ENCODE measurements around the gene LCK. TPM values are rescaled to one million over a fixed set of nuclear protein-coding genes. Genes with fewer than 3 reads are reported as not detected.
A peak's percentile ranks its signal among the peaks of the same experiment; 100 is the strongest.
"Not testable (repeated sequence)": the region's sequence is repeated elsewhere in the genome, so short reads cannot be mapped to it uniquely, and the experiment has no call there.

Gene LCK
- total and polyA plus RNA-seq, 12 donors: 0.25 to 7.1 (median 0.62) TPM

DNA sequence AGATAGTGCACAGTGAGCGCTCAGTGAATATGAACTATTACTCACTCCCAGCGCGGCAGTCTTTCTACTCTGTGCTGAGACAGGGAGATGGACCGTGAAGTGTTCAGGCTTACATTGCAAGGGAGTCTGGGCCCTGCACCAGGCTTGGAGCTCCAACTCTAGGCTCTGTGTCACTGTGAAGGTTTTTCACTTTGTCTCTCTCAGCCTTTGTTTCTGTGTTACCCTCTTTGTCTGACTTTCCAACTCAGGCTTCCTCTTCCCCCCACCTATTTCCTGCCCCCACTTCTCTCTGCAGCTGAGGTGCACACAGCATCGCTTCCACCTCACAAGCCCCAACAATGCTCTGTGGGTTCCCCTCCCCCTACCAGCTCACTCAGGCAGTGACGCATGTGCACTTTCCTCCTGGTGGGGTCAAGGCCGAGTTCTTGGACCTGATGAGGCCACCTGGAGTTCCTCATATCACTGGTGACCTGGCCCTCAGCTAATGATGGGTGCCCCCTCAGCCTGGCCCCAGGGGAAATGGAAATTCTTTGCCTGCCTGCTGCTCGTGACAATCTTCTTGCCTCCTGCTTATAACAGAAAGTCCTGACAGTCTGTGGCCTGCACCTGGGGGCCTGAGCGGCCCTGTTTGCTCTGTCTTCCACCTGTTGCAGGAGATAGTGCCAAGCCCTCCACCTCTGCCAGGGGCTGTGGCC, 1.1 kb upstream of the LCK start:
- Histone ChIP-seq H3K27me3 (no peaks in the 10 kb centered on the region), H3K36me3 (no peaks in the 10 kb centered on the region), H3K4me3 (peak overlapping the region in 4 of 10 donors; percentile 2 to 54 (median 12)), H3K4me1 (peaks cover 8 to 83% (median 73%) of the 10 kb centered on the region in 9 donors), H3K9me3 (no peaks in the 10 kb centered on the region), H3K27ac (peak overlapping the region; percentile 66 to 94 (median 92))
- DNase-seq (peak; percentile 35 to 87), ATAC-seq (peak; percentile 49 to 81 (median 72))
- TF ChIP-seq, protein P1, sequence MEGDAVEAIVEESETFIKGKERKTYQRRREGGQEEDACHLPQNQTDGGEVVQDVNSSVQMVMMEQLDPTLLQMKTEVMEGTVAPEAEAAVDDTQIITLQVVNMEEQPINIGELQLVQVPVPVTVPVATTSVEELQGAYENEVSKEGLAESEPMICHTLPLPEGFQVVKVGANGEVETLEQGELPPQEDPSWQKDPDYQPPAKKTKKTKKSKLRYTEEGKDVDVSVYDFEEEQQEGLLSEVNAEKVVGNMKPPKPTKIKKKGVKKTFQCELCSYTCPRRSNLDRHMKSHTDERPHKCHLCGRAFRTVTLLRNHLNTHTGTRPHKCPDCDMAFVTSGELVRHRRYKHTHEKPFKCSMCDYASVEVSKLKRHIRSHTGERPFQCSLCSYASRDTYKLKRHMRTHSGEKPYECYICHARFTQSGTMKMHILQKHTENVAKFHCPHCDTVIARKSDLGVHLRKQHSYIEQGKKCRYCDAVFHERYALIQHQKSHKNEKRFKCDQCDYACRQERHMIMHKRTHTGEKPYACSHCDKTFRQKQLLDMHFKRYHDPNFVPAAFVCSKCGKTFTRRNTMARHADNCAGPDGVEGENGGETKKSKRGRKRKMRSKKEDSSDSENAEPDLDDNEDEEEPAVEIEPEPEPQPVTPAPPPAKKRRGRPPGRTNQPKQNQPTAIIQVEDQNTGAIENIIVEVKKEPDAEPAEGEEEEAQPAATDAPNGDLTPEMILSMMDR (IDR thresholded peaks at IDR 0.05): no peak
- intact Hi-C loops (cut with DNase I): loop anchor here in 3 of 10 donors (2.0 to 10.0 kb wide), 3 partner anchors 41 to 45 kb away; partner anchors contain the start of gene HDAC1 (in 2 of the 3)
- WGBS, 2 donors: 59 to 66% methylated on average over 9 of the region's 9 CpGs

DNA sequence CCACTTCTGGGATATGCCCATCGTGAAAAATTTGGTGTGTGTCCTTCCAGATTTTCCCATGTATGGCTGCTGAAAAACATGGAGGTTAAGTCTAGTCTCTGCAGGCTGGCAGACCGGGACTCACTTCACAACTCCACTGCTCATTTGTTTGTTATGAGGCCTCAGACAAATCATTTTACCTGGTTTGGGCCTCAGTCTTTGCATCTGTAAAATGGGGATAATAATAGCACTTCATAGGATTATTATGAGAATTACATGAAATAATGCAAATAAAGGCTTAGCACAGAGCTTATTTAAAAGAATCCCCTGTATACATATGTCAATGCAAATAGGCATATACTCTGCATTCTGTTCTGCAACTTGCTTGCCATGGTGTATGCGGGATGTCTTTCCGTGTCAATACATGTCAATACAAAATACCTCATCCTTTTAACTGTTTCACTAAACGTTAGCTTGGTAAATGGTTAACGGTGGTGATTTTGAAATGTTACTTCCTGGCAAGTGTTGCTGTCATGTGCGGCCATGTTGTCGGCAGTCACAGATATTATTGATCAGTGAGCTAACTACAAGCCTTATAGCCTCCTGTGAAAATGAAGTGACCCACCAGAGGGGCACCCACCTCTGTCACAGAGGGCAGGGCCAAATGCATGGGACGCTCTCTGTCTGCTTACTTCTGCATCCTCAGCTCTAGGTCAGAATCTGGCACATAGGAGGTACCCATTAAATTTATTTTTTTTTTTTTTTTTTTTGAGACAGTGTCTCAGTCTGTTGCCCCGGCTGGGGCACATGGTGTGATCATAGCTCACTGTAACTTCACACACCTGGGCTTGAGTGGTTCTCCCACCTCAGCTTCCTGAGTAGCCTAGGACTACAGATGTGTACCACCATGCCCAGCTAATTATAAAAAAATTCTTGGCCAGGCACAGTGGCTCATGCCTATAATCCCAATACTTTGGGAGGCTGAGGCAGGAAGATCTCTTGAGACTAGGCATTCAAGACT, 4.3 kb downstream of the LCK start:
- DNase-seq (no peak), ATAC-seq (no peak)
- Histone ChIP-seq H3K27me3 (peaks cover 0 to 6% (median 0%) of the 10 kb centered on the region in 7 donors), H3K4me3 (peak overlapping the region in 1 of 10 donors; percentile 54), H3K36me3 (no peaks in the 10 kb centered on the region), H3K9me3 (no peaks in the 10 kb centered on the region), H3K4me1 (peaks cover 4 to 31% (median 26%) of the 10 kb centered on the region in 9 donors), H3K27ac (peak overlapping the region in 1 of 10 donors; percentile 92)
- TF ChIP-seq, protein P1 (IDR thresholded peaks at IDR 0.05): no peak
- intact Hi-C loops (cut with DNase I): no loop called here
- 92 to 93% methylated on average over 10 of the region's 10 CpGs for WGBS, 2 donors

DNA sequence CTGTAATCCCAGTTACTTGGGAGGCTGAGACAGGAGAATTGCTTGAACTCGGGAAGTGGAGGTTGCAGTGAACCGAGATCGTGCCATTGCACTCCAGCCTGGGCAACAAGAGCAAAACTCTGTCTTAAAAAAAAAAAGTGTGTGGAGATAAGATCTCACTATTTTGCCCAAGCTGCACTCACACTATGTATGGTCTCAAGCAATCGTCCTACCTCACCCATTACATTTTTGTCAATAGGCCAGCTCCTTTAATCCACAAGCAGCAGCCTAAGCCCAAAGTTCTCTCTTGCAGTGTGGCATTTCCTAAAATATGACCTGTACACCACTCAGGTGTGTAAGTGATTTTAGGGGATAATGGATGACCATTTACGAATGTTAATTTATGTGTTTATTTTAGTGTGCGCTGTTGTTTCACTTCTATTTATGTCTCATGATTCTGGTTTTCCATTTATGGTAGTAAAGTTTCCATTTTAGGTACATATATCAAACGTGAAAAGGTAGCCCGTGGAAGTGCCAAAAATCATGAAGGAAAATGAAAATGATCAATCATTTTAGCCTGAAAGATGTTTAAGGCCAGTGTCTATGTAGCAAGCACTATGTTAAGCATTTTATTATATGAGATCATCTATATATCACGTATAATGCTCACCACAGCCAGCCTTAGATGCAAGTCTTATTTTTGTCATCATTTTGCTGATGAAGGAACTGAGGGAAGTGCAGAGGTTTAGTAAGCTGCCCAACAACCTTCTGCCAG, 5.6 kb downstream of the LCK start:
- H3K9me3 ChIP-seq: no peaks in the 10 kb centered on the region
- H3K36me3 ChIP-seq: no peaks in the 10 kb centered on the region
- peaks cover 0 to 18% (median 13%) of the 10 kb centered on the region in 9 donors for H3K4me1 ChIP-seq
- H3K27ac ChIP-seq: peak overlapping the region in 1 of 10 donors; percentile 92
- 83 to 88% methylated on average over 9 of the region's 9 CpGs for WGBS, 2 donors
- no peak for DNase-seq
- intact Hi-C loops (cut with DNase I): no loop called here
- ATAC-seq: no peak
- TF ChIP-seq, protein P1 (IDR thresholded peaks at IDR 0.05): no peak
- H3K27me3 ChIP-seq: peaks cover 0 to 6% (median 0%) of the 10 kb centered on the region in 7 donors
- peak overlapping the region in 1 of 10 donors; percentile 54 for H3K4me3 ChIP-seq

DNA sequence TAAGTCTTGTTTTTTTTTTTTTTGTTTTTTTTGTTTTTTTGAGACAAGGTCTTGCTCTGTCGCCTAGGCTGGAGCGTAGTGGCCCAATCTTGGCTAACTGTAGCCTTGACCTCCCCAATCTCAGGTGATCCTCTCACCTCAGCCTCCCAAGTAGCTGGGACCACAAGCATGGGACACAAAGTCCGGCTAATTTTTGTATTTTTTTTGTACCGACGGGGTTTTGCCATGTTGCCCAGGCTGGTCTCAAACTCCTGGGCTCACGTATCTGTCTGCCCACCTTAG, 6.1 kb downstream of the LCK start:
- H3K4me3 ChIP-seq: no peak overlapping the region
- H3K4me1 ChIP-seq: peaks cover 0 to 14% (median 9%) of the 10 kb centered on the region in 9 donors
- H3K9me3 ChIP-seq: no peaks in the 10 kb centered on the region
- peak overlapping the region in 1 of 10 donors; percentile 92 for H3K27ac ChIP-seq
- WGBS, 2 donors: 94 to 98% methylated on average over 6 of the region's 6 CpGs
- TF ChIP-seq, protein P1 (IDR thresholded peaks at IDR 0.05): no peak
- peaks cover 0 to 6% (median 0%) of the 10 kb centered on the region in 7 donors for H3K27me3 ChIP-seq
- no peak for ATAC-seq
- DNase-seq: no peak
- no peaks in the 10 kb centered on the region for H3K36me3 ChIP-seq
- intact Hi-C loops (cut with DNase I): no loop called here

DNA sequence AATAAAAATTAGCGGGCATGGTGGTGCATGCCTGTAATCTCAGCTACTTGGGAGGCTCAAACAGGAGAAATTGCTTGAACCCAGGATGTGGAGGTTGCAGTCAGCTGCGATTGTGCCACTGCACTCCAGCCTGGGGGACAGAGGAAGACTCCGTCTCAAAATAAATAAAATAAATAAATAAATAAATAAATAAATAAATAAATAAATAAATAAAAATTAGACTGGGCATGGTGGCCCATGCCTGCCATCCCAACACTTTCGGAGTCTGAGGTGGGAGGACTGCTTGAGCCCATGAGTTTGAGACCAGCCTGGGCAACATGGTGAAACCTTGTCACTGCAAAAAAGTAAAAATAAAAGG, 12.2 kb downstream of the LCK start:
- DNase-seq; H3K9me3 ChIP-seq; H3K27me3 ChIP-seq; intact Hi-C loops (cut with DNase I); ATAC-seq; H3K36me3 ChIP-seq; H3K4me3 ChIP-seq; H3K27ac ChIP-seq: not testable (repeated sequence)
- peaks cover 0 to 18% (median 0%) of the 10 kb centered on the region in 9 donors for H3K4me1 ChIP-seq
- WGBS, 2 donors: 95 to 96% methylated on average over 4 of the region's 4 CpGs

All from heart right ventricle (tissue), 16 donors.